ENCODE measurements around the gene RPS14. TPM values are rescaled to one million over a fixed set of nuclear protein-coding genes. Genes with fewer than 3 reads are reported as not detected.

RPS14 gene
- total RNA-seq, 1 experiment from 2014 or later, result 2,564 TPM

DNA sequence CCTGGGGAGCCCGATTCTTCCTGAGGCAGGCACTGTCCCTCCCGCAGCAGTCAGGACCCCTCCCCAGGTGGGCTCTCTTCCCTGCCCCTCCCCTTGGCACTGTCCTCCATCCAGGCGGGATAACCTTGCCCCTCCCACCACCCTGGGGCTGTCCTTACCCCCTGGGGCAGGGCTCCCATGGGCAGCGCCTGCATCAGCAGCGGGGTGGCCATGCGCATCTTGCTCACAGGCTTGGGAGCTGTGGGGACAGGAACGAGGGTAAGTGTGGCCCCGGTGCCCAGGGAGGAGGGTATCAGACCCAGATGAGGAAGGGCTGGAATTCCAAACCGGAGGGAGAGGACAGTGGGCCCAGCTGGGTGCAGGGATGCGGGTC is 42.8 kb downstream of the RPS14 start (continued):
- TF ChIP-seq, protein P1, sequence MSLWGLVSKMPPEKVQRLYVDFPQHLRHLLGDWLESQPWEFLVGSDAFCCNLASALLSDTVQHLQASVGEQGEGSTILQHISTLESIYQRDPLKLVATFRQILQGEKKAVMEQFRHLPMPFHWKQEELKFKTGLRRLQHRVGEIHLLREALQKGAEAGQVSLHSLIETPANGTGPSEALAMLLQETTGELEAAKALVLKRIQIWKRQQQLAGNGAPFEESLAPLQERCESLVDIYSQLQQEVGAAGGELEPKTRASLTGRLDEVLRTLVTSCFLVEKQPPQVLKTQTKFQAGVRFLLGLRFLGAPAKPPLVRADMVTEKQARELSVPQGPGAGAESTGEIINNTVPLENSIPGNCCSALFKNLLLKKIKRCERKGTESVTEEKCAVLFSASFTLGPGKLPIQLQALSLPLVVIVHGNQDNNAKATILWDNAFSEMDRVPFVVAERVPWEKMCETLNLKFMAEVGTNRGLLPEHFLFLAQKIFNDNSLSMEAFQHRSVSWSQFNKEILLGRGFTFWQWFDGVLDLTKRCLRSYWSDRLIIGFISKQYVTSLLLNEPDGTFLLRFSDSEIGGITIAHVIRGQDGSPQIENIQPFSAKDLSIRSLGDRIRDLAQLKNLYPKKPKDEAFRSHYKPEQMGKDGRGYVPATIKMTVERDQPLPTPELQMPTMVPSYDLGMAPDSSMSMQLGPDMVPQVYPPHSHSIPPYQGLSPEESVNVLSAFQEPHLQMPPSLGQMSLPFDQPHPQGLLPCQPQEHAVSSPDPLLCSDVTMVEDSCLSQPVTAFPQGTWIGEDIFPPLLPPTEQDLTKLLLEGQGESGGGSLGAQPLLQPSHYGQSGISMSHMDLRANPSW (CRISPR knock-in tag; conservative IDR thresholded peaks at IDR 0.05; ENCODE audit: low read depth), result no peak
- no peak for TF ChIP-seq ETV6 (CRISPR knock-in tag; IDR thresholded peaks at IDR 0.05)
- TF ChIP-seq SOX15 (CRISPR knock-in tag; IDR thresholded peaks at IDR 0.05), result no peak

DNA sequence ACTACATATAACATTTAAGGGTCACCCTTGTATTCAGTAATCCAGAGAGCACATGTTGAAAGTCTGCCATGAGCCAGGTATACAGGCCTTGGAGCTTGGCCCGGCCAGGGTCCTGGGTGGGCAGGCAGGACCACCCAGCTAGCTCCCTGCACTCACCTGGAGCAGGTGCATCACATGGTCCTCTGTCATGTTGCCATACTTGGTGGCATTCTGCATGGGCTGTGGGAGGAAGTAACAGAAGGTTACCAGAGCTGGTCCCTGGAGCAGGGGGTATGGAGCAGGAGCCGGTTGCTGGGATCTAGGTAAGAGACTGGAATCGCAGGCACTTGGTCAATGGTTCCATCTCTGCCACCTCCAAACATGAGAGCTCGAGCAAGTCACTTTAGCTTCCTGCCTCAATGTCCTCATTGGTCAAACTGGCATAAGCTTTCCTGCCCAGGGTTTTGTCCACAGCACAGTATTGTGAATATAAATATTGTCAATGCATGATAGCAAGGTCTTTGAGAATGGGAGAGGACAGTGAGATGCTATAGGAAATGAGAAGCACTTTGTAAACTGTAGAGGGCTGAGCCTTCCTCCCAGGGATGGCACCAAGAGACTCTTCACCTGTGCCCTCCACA is 43.3 kb downstream of the RPS14 start:
- no peak for TF ChIP-seq ATF1 (CRISPR knock-in tag; IDR thresholded peaks at IDR 0.05)
- no peak overlapping the region for H3K4me3 Mint-ChIP-seq
- ChIA-PET CTCF (interaction anchor here (1.6 to 2.5 kb wide), 3 partner anchors 9 to 43 kb away, joined by 4 to 12 read pairs (median 6); partner anchors contain the start of gene RPS14), POLR2A (no interaction called here)
- peaks cover 4% of the 10 kb centered on the region for H3K36me3 Mint-ChIP-seq
- DNase-seq (ENCODE audit: low spot score) (no peak), ATAC-seq (no peak)
- peaks cover 23% of the 10 kb centered on the region for H3K4me1 Mint-ChIP-seq
- H3K9me3 Mint-ChIP-seq, result no peaks in the 10 kb centered on the region
- H3K27me3 Mint-ChIP-seq (ENCODE audit: low read depth), result no peaks in the 10 kb centered on the region
- H3K27ac Mint-ChIP-seq, result 0 out of 2 replicates have a peak overlapping the region, but pooled peaks have one; percentile 27

DNA sequence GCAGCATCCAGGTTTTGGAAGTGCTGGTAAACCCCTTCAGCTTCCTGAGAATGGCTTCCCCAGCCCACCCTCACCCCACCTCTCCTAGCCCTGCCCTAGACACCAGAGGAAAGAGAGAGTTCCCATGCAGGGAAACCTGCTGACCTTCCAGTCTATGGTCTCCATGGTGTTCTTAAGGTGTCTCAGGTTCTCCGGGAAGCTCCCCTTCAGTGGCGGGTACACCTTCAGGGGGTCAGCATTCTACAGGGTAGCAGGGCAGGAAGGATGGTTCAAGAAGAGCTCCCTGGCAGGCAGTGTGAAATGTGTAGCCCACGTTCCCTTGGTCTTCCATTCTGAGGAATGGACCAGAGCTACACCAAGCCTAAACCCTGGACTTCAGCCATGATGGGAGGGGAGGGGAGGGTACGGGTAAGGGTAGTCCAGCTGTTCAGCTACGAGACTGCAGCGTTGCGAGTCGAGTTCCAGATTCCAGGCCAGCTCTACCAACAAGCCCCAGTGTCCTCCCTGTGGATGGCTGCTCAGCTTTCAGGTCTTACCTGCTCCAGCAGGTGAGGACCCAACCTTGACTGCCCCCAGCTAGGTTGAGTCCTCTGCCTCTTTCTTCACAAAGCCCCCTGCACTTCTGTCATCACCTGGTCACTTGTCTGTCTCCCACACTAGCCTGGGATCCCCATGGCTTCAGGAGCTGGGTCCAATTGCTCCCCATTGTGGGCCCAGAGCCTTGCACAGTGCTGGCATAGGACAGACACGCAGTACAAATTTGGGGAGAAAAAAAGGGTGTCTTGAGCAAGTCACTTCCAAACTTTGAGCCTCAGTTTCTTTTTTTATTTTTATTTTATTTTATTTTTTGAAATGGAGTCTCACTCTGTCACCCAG is 44.4 kb downstream of the RPS14 start:
- Mint-ChIP-seq H3K36me3 (peaks cover 8% of the 10 kb centered on the region), H3K9me3 (no peaks in the 10 kb centered on the region), H3K27me3 (ENCODE audit: low read depth) (no peaks in the 10 kb centered on the region), H3K4me3 (no peak overlapping the region), H3K27ac (no peak overlapping the region), H3K4me1 (peaks cover 13% of the 10 kb centered on the region)
- DNase-seq (ENCODE audit: low spot score), result no peak
- ChIA-PET CTCF (interaction anchor here (1.7 to 1.8 kb wide), 2 partner anchors 31 to 45 kb away, joined by 5 to 6 read pairs; partner anchors contain the start of gene RPS14), POLR2A (interaction anchor here (0.5 to 0.8 kb wide), 2 partner anchors 29 to 47 kb away, joined by 3 read pairs; partner anchors contain the start of gene TCOF1)
- no peak for ATAC-seq
- TF ChIP-seq MXD4 (CRISPR knock-in tag; IDR thresholded peaks at IDR 0.05; ENCODE audit: borderline replicate concordance) (no peak), SP1 (CRISPR knock-in tag; conservative IDR thresholded peaks at IDR 0.05) (no peak), TEAD4 (CRISPR knock-in tag; IDR thresholded peaks at IDR 0.05) (no peak), ZNF121 (CRISPR knock-in tag; IDR thresholded peaks at IDR 0.05) (no peak)
- TF ChIP-seq, protein P2, sequence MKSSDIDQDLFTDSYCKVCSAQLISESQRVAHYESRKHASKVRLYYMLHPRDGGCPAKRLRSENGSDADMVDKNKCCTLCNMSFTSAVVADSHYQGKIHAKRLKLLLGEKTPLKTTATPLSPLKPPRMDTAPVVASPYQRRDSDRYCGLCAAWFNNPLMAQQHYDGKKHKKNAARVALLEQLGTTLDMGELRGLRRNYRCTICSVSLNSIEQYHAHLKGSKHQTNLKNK (CRISPR knock-in tag; IDR thresholded peaks at IDR 0.05), result no peak
- TF ChIP-seq, protein P3, sequence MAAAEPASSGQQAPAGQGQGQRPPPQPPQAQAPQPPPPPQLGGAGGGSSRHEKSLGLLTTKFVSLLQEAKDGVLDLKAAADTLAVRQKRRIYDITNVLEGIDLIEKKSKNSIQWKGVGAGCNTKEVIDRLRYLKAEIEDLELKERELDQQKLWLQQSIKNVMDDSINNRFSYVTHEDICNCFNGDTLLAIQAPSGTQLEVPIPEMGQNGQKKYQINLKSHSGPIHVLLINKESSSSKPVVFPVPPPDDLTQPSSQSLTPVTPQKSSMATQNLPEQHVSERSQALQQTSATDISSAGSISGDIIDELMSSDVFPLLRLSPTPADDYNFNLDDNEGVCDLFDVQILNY (CRISPR knock-in tag; IDR thresholded peaks at IDR 0.05), result no peak
- TF ChIP-seq, protein P4, sequence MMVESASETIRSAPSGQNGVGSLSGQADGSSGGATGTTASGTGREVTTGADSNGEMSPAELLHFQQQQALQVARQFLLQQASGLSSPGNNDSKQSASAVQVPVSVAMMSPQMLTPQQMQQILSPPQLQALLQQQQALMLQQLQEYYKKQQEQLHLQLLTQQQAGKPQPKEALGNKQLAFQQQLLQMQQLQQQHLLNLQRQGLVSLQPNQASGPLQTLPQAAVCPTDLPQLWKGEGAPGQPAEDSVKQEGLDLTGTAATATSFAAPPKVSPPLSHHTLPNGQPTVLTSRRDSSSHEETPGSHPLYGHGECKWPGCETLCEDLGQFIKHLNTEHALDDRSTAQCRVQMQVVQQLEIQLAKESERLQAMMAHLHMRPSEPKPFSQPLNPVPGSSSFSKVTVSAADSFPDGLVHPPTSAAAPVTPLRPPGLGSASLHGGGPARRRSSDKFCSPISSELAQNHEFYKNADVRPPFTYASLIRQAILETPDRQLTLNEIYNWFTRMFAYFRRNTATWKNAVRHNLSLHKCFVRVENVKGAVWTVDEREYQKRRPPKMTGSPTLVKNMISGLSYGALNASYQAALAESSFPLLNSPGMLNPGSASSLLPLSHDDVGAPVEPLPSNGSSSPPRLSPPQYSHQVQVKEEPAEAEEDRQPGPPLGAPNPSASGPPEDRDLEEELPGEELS (CRISPR knock-in tag; IDR thresholded peaks at IDR 0.05), result no peak

DNA sequence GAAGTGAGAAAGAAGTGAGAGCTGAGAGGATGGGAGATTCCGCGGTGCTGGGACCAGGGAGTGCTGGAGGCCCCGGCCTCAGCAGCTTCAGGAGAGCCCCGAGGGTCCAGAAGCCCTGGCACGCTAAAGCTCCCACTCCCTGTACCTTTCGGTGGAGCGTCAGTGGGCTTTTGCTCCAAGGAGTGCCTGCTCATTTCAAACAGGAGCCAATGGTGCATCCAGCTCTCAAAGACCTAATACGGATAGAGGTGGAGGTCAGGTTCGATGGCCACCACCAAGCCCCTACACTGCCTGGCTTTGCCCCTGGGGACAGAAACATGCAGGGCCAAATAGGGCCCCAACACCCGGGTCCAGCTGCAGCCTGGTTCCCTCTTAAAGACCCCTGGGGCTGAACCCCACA is 45.0 kb downstream of the RPS14 start:
- ATAC-seq, result no peak
- H3K27ac Mint-ChIP-seq, result no peak overlapping the region
- ChIA-PET POLR2A (no interaction called here), CTCF (interaction anchor here (1.7 to 1.8 kb wide), 2 partner anchors 32 to 45 kb away, joined by 5 to 6 read pairs; partner anchors contain the start of gene RPS14)
- no peak for DNase-seq (ENCODE audit: low spot score)
- H3K4me3 Mint-ChIP-seq, result no peak overlapping the region
- peaks cover 8% of the 10 kb centered on the region for H3K4me1 Mint-ChIP-seq
- no peaks in the 10 kb centered on the region for H3K27me3 Mint-ChIP-seq (ENCODE audit: low read depth)
- peaks cover 14% of the 10 kb centered on the region for H3K36me3 Mint-ChIP-seq
- H3K9me3 Mint-ChIP-seq, result no peaks in the 10 kb centered on the region
- TF ChIP-seq ELF4 (CRISPR knock-in tag; IDR thresholded peaks at IDR 0.05; ENCODE audit: low read depth) (no peak), CREB1 (CRISPR knock-in tag; IDR thresholded peaks at IDR 0.05) (no peak), ZNF232 (CRISPR knock-in tag; IDR thresholded peaks at IDR 0.05) (no peak)
- TF ChIP-seq, protein P5, sequence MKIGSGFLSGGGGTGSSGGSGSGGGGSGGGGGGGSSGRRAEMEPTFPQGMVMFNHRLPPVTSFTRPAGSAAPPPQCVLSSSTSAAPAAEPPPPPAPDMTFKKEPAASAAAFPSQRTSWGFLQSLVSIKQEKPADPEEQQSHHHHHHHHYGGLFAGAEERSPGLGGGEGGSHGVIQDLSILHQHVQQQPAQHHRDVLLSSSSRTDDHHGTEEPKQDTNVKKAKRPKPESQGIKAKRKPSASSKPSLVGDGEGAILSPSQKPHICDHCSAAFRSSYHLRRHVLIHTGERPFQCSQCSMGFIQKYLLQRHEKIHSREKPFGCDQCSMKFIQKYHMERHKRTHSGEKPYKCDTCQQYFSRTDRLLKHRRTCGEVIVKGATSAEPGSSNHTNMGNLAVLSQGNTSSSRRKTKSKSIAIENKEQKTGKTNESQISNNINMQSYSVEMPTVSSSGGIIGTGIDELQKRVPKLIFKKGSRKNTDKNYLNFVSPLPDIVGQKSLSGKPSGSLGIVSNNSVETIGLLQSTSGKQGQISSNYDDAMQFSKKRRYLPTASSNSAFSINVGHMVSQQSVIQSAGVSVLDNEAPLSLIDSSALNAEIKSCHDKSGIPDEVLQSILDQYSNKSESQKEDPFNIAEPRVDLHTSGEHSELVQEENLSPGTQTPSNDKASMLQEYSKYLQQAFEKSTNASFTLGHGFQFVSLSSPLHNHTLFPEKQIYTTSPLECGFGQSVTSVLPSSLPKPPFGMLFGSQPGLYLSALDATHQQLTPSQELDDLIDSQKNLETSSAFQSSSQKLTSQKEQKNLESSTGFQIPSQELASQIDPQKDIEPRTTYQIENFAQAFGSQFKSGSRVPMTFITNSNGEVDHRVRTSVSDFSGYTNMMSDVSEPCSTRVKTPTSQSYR (CRISPR knock-in tag; IDR thresholded peaks at IDR 0.05), result no peak
- TF ChIP-seq, protein P6, sequence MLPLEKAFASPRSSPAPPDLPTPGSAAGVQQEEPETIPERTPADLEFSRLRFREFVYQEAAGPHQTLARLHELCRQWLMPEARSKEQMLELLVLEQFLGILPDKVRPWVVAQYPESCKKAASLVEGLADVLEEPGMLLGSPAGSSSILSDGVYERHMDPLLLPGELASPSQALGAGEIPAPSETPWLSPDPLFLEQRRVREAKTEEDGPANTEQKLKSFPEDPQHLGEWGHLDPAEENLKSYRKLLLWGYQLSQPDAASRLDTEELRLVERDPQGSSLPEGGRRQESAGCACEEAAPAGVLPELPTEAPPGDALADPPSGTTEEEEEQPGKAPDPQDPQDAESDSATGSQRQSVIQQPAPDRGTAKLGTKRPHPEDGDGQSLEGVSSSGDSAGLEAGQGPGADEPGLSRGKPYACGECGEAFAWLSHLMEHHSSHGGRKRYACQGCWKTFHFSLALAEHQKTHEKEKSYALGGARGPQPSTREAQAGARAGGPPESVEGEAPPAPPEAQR (CRISPR knock-in tag; IDR thresholded peaks at IDR 0.05), result no peak
- TF ChIP-seq, protein P2 (CRISPR knock-in tag; IDR thresholded peaks at IDR 0.05), result no peak
